GM19239 (cell line): Measurements from ENCODE around the gene NLRP1.
A peak's percentile ranks its signal among the peaks of the same experiment; 100 is the strongest.

Experiments
- DNase-seq: peaks from one replicate; pipeline ENCODE4 v3.0.0; 2011; ENCODE audit warnings: low spot score; ENCODE audit not compliant: insufficient read length
- FAIRE-seq: peaks from 2 replicates; lab custom pipeline; 2011; peaks lifted over from hg19 to GRCh38; lab: Jason Lieb, UNC

Gene NLRP1

GRCh38 chr17:5584383-5585286 lies at the start of gene NLRP1:
TSS of gene NLRP1 (minus strand) at chr17:5584509. CDS start at chr17:5583957, 552 bp downstream.
- DNase-seq (peak; percentile 86), FAIRE-seq (peak; percentile 100)

- FAIRE-seq (no peak), DNase-seq (no peak)
Measured at GRCh38 chr17:5631958-5632590, 47.8 kb upstream of the NLRP1 start.

GRCh38 chr17:5630434-5630833 lies 46.1 kb upstream of the NLRP1 start:
- FAIRE-seq, result no peak
- no peak for DNase-seq

GRCh38 chr17:5629128-5629527 lies 44.8 kb upstream of the NLRP1 start:
- FAIRE-seq (no peak), DNase-seq (no peak)

- FAIRE-seq (no peak), DNase-seq (no peak)
Measured at GRCh38 chr17:5628262-5628661, 44.0 kb upstream of the NLRP1 start.

- DNase-seq, result no peak
- no peak for FAIRE-seq
Measured at GRCh38 chr17:5624211-5624610, 39.9 kb upstream of the NLRP1 start.

GRCh38 chr17:5621729-5622128 lies 37.4 kb upstream of the NLRP1 start:
- no peak for FAIRE-seq

GRCh38 chr17:5621026-5621425 lies 36.7 kb upstream of the NLRP1 start:
- no peak for DNase-seq
- no peak for FAIRE-seq

More at GRCh38 chr17:5621729-5622128, 37.4 kb upstream of the NLRP1 start:
- no peak for DNase-seq

- FAIRE-seq, result no peak
- no peak for DNase-seq
Measured at GRCh38 chr17:5619088-5619740, 34.9 kb upstream of the NLRP1 start.

GRCh38 chr17:5618476-5618875 lies 34.2 kb upstream of the NLRP1 start:
- FAIRE-seq, result no peak
- DNase-seq, result no peak

GRCh38 chr17:5615476-5615875 lies 31.2 kb upstream of the NLRP1 start:
- DNase-seq (no peak), FAIRE-seq (no peak)

- DNase-seq, result no peak
- no peak for FAIRE-seq
Measured at GRCh38 chr17:5610956-5611355, 26.6 kb upstream of the NLRP1 start.

GRCh38 chr17:5608399-5609112 lies 24.2 kb upstream of the NLRP1 start:
- FAIRE-seq (no peak), DNase-seq (no peak)

- FAIRE-seq (no peak), DNase-seq (no peak)
Measured at GRCh38 chr17:5607946-5608345, 23.6 kb upstream of the NLRP1 start.

GRCh38 chr17:5605452-5605851 lies 21.1 kb upstream of the NLRP1 start:
- FAIRE-seq, result no peak

GRCh38 chr17:5600041-5600440 lies 15.7 kb upstream of the NLRP1 start:
- DNase-seq, result no peak
- FAIRE-seq, result no peak

More at GRCh38 chr17:5605452-5605851, 21.1 kb upstream of the NLRP1 start:
- no peak for DNase-seq

GRCh38 chr17:5598457-5598856 lies 14.1 kb upstream of the NLRP1 start:
- FAIRE-seq (no peak), DNase-seq (no peak)

- FAIRE-seq (no peak), DNase-seq (no peak)
Measured at GRCh38 chr17:5596421-5596820, 12.1 kb upstream of the NLRP1 start.

GRCh38 chr17:5595831-5596230 lies 11.5 kb upstream of the NLRP1 start:
- FAIRE-seq, result no peak
- no peak for DNase-seq

- DNase-seq, result no peak
- FAIRE-seq, result peak; percentile 93
Measured at GRCh38 chr17:5592382-5592781, 8.1 kb upstream of the NLRP1 start.
